ENCODE data around the gene OR6Q1.

OR6Q1 gene

DNA sequence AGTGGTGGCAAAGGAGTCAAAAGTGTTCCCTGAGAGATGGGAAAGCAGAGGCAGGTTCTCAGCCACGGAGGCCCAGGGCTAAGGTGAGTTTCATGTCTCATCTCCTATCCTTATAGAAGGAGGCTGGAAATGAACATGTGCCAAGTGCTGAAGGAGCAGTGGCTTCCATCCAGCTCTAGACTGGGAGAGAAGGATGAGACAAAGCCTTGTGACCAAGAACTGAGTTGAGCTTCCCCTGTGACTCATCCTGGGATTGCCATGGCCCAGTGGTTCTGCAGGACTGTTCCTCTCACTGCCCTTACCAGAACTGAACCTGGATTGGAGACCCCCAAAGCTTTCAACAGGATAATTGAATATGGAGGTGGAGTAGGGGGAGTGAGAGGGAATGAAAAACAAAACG lies 23.8 kb upstream of the OR6Q1 start:
- Histone ChIP-seq H3K4me1 (ENCODE audit: control insufficient read depth, insufficient read depth, low read length, poor library complexity, severe bottlenecking) (no peaks in the 10 kb centered on the region), H3K27me3 (replicated peaks; ENCODE audit: control insufficient read depth, insufficient read depth, low read length, poor library complexity, severe bottlenecking) (no peaks in the 10 kb centered on the region), H3K4me3 (ENCODE audit: insufficient read depth, low read depth, low read length, poor library complexity, severe bottlenecking) (no peak overlapping the region), H3K27ac (ENCODE audit: insufficient read depth, low read length, poor library complexity, severe bottlenecking) (no peak overlapping the region), H3K9me3 (ENCODE audit: control insufficient read depth, low read length) (no peaks in the 10 kb centered on the region), H3K36me3 (ENCODE audit: control insufficient read depth, insufficient read depth, low read length) (no peaks in the 10 kb centered on the region)
- DNase-seq: no peak

DNA sequence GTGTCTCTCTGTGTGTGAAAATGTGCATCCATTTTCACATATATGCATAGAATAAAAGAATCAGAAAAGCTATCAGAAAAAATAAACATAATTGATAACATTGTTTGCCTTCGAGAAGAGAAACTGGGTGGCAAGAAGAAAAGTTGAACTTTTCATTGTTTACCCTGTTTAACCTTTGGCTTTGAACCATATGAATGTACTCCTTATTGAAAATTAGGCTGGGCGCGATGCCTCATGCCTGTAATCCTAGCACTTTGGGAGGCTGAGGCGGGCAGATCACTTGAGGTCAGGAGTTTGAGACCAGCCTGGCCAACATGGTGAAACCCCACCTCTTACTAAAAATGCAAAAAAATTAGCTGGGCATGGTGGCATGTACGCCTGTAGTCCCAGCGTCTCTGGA lies 19.0 kb upstream of the OR6Q1 start:
- no peaks in the 10 kb centered on the region for H3K36me3 ChIP-seq (ENCODE audit: control insufficient read depth, insufficient read depth, low read length)

DNA sequence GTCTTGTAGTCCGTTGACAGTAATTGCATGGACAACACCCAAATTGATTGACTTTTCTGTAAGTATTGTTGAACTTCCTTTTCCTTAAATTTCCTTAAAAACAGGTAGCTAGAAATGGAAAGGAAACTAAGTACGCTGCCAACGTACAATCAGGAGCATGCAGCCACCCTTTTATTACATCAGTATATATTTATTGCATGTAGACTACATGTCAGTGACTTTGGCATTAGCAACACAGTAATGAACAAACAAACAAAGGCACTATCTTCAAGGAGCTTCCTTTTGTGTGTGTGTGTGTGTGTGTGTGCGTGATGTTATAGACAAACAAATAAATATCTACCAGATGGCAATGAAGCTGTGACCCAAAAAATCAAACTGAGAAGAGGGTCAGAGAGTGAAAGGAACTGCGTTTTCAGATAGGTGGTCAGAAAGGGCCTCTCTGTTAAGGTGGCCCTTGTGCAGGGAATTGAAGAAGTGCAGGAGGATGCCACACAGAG lies 7.3 kb upstream of the OR6Q1 start, which contains the start of gene OR9Q1:
TSS of gene OR9Q1 (plus strand) at position 447 of the 497 bp plus-strand sequence. CDS start 155,564 bp downstream, outside the sequence.
- Histone ChIP-seq H3K4me3 (ENCODE audit: insufficient read depth, low read depth, low read length, poor library complexity, severe bottlenecking) (no peak within 1 kb of the TSS), H3K27me3 (replicated peaks; ENCODE audit: control insufficient read depth, insufficient read depth, low read length, poor library complexity, severe bottlenecking) (no peaks in the 10 kb centered on the region), H3K4me1 (ENCODE audit: control insufficient read depth, insufficient read depth, low read length, poor library complexity, severe bottlenecking) (no peaks in the 10 kb centered on the region), H3K36me3 (ENCODE audit: control insufficient read depth, insufficient read depth, low read length) (no peaks in the 10 kb centered on the region), H3K27ac (ENCODE audit: insufficient read depth, low read length, poor library complexity, severe bottlenecking) (no peak within 1 kb of the TSS), H3K9me3 (ENCODE audit: control insufficient read depth, low read length) (no peaks in the 10 kb centered on the region)
- DNase-seq: no peak

More for the DNA sequence above, 19.0 kb upstream of the OR6Q1 start:
- H3K9me3 ChIP-seq (ENCODE audit: control insufficient read depth, low read length): no peaks in the 10 kb centered on the region
- H3K27me3 ChIP-seq (replicated peaks; ENCODE audit: control insufficient read depth, insufficient read depth, low read length, poor library complexity, severe bottlenecking): no peaks in the 10 kb centered on the region
- no peak for DNase-seq
- H3K27ac ChIP-seq (ENCODE audit: insufficient read depth, low read length, poor library complexity, severe bottlenecking): no peak overlapping the region
- H3K4me1 ChIP-seq (ENCODE audit: control insufficient read depth, insufficient read depth, low read length, poor library complexity, severe bottlenecking): no peaks in the 10 kb centered on the region
- H3K4me3 ChIP-seq (ENCODE audit: insufficient read depth, low read depth, low read length, poor library complexity, severe bottlenecking): no peak overlapping the region

DNA sequence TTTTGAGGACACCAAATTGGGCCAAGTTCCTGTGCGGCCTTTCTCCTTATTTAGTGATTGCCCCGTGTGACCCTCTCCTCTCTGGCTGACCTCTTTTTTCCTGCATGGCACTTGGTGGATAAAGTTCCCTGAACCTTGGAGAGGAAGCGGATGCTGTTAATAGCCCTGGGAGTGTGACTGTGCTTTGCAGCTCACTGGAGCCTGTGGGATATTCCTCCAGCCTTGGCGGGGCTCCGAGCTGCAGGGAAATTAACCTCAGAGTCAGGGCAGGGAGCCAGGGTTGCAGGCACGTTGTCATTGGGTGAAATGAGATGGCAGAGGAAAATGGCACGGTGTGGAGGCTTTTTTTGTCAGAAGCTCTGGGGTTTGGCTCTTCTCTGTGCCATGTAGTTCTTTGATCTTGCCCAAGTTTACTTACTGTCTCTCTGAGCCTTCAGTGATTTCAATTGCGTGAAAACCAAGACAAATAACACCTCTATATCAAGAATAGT lies 6.1 kb upstream of the OR6Q1 start:
- H3K27ac ChIP-seq (ENCODE audit: insufficient read depth, low read length, poor library complexity, severe bottlenecking): no peak overlapping the region
- no peaks in the 10 kb centered on the region for H3K4me1 ChIP-seq (ENCODE audit: control insufficient read depth, insufficient read depth, low read length, poor library complexity, severe bottlenecking)
- no peak for DNase-seq
- no peaks in the 10 kb centered on the region for H3K9me3 ChIP-seq (ENCODE audit: control insufficient read depth, low read length)
- H3K27me3 ChIP-seq (replicated peaks; ENCODE audit: control insufficient read depth, insufficient read depth, low read length, poor library complexity, severe bottlenecking): no peaks in the 10 kb centered on the region
- H3K36me3 ChIP-seq (ENCODE audit: control insufficient read depth, insufficient read depth, low read length): no peaks in the 10 kb centered on the region
- H3K4me3 ChIP-seq (ENCODE audit: insufficient read depth, low read depth, low read length, poor library complexity, severe bottlenecking): no peak overlapping the region

DNA sequence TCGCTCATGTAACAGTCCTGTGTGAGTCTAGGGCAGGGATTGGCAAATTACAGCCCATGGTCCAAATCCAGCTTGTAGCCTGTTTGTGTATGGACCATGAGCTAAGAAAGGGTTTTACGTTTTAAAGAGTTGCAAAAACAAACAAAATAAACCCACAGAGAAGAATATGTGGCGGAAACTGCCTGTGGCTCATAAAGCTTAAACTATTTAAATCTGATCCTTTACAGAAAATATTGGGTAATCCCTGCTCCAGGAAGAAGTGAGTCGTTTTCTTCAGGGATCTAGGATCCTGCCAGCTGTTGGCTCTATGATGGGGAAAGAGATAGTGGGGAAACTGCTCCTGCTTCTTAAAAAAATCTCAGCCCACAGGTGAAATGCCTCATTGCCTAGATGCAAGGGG lies 3.4 kb upstream of the OR6Q1 start:
- no peak overlapping the region for H3K4me3 ChIP-seq (ENCODE audit: insufficient read depth, low read depth, low read length, poor library complexity, severe bottlenecking)
- no peaks in the 10 kb centered on the region for H3K9me3 ChIP-seq (ENCODE audit: control insufficient read depth, low read length)
- no peak for DNase-seq
- H3K36me3 ChIP-seq (ENCODE audit: control insufficient read depth, insufficient read depth, low read length): no peaks in the 10 kb centered on the region
- no peak overlapping the region for H3K27ac ChIP-seq (ENCODE audit: insufficient read depth, low read length, poor library complexity, severe bottlenecking)
- no peaks in the 10 kb centered on the region for H3K4me1 ChIP-seq (ENCODE audit: control insufficient read depth, insufficient read depth, low read length, poor library complexity, severe bottlenecking)
- H3K27me3 ChIP-seq (replicated peaks; ENCODE audit: control insufficient read depth, insufficient read depth, low read length, poor library complexity, severe bottlenecking): no peaks in the 10 kb centered on the region

DNA sequence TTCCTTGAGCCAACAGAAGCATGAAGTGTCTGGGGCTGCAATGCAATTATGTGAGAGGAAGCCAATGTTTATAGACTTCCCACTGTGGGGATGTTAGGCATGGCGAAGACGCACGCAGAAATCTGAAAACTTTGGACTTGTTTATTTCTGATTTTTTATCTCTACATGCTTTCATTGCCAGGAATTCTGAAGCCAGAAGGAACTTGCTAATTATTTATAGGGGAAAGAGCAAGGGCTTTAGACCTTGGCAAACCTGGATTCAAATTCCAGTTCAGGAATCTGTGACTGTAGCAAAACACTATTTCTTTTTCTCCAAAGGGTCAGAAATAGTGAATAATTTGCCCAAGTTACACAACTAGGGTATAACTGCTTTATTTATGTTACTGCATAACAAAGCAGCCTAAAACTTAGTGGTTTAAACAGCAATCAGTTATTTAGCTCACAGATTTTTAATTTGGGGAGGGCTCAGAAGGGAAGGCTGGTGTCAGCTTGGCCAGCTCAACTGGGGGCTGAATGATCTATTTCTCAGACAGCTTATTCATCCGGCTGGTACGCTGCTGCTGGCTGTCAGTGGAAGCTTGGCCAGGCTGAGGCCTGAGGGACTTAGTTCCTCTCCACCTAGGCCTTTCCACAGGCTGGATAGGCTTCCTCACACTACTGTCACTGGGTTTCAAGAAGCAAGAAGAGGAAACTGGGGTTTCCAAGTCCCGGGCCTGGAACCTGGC lies 1.9 kb upstream of the OR6Q1 start:
- Histone ChIP-seq H3K36me3 (ENCODE audit: control insufficient read depth, insufficient read depth, low read length) (no peaks in the 10 kb centered on the region), H3K9me3 (ENCODE audit: control insufficient read depth, low read length) (no peaks in the 10 kb centered on the region), H3K27ac (ENCODE audit: insufficient read depth, low read length, poor library complexity, severe bottlenecking) (no peak overlapping the region), H3K4me3 (ENCODE audit: insufficient read depth, low read depth, low read length, poor library complexity, severe bottlenecking) (no peak overlapping the region), H3K4me1 (ENCODE audit: control insufficient read depth, insufficient read depth, low read length, poor library complexity, severe bottlenecking) (no peaks in the 10 kb centered on the region), H3K27me3 (replicated peaks; ENCODE audit: control insufficient read depth, insufficient read depth, low read length, poor library complexity, severe bottlenecking) (no peaks in the 10 kb centered on the region)
- DNase-seq: no peak

DNA sequence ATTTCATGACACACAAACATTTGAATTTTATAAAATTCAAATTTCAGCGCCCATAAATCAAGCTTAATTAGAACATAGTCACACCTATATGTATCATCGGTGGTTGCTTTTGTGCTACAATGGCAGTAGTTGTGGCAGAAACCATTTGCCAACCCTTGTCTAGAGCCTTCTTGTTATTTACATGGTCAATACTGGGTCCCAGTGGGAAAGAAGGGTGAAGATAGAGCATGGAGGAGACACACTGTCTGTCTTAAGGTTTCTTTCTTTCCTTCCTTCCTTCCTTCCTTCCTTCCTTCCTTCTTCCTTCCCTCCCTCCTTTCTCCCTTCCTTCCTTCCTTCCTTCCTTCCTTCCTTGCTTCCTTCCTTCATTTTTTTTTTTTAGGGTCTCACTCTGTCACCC lies 3.7 kb downstream of the OR6Q1 start:
- no peak for DNase-seq
- H3K27me3 ChIP-seq (replicated peaks; ENCODE audit: control insufficient read depth, insufficient read depth, low read length, poor library complexity, severe bottlenecking): no peaks in the 10 kb centered on the region
- no peak overlapping the region for H3K4me3 ChIP-seq (ENCODE audit: insufficient read depth, low read depth, low read length, poor library complexity, severe bottlenecking)
- no peaks in the 10 kb centered on the region for H3K9me3 ChIP-seq (ENCODE audit: control insufficient read depth, low read length)
- no peaks in the 10 kb centered on the region for H3K36me3 ChIP-seq (ENCODE audit: control insufficient read depth, insufficient read depth, low read length)
- no peak overlapping the region for H3K27ac ChIP-seq (ENCODE audit: insufficient read depth, low read length, poor library complexity, severe bottlenecking)
- no peaks in the 10 kb centered on the region for H3K4me1 ChIP-seq (ENCODE audit: control insufficient read depth, insufficient read depth, low read length, poor library complexity, severe bottlenecking)

DNA sequence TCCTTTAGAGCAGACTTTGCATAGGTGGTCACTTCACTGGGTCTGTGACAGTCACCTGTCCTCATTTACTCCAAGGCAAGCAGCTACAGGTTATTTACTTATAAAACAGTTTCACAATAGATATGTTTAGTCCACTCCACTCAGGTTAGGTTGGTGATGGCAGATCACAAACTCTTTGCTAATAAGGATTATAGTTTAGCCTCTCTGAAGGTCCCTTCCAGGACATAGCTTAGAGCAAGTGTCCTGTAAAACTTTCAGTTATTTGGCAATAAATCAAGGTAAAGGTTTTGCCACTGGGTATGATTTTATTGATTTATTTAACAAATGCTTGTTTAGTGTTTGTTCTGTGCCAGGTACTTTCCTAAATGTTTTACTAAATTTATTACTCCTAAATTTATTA lies 8.8 kb downstream of the OR6Q1 start:
- no peaks in the 10 kb centered on the region for H3K27me3 ChIP-seq (replicated peaks; ENCODE audit: control insufficient read depth, insufficient read depth, low read length, poor library complexity, severe bottlenecking)
- no peak overlapping the region for H3K4me3 ChIP-seq (ENCODE audit: insufficient read depth, low read depth, low read length, poor library complexity, severe bottlenecking)
- DNase-seq: no peak
- no peaks in the 10 kb centered on the region for H3K9me3 ChIP-seq (ENCODE audit: control insufficient read depth, low read length)
- no peaks in the 10 kb centered on the region for H3K4me1 ChIP-seq (ENCODE audit: control insufficient read depth, insufficient read depth, low read length, poor library complexity, severe bottlenecking)
- no peak overlapping the region for H3K27ac ChIP-seq (ENCODE audit: insufficient read depth, low read length, poor library complexity, severe bottlenecking)
- no peaks in the 10 kb centered on the region for H3K36me3 ChIP-seq (ENCODE audit: control insufficient read depth, insufficient read depth, low read length)

DNA sequence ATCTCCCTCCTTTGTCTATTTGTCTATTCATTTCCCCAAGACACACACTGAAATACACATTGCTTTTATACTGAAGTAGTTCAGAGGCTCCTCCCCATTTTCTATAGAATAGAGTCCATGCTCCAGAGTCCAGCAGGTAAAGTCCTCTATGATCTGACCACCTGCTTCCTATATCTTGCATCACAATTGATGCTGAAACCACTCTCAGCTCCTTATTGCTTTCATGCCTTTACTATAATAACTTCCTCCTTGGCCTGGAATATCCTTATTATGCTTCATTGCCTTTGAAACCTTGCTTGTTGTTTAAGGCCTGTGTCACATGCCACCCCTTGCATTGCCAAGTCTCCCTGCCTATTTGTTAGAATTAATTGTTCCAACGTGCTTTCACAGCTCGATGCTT lies 12.6 kb downstream of the OR6Q1 start:
- DNase-seq: no peak
- Histone ChIP-seq H3K4me3 (ENCODE audit: insufficient read depth, low read depth, low read length, poor library complexity, severe bottlenecking) (no peak overlapping the region), H3K27me3 (replicated peaks; ENCODE audit: control insufficient read depth, insufficient read depth, low read length, poor library complexity, severe bottlenecking) (no peaks in the 10 kb centered on the region), H3K9me3 (ENCODE audit: control insufficient read depth, low read length) (no peaks in the 10 kb centered on the region), H3K36me3 (ENCODE audit: control insufficient read depth, insufficient read depth, low read length) (no peaks in the 10 kb centered on the region), H3K4me1 (ENCODE audit: control insufficient read depth, insufficient read depth, low read length, poor library complexity, severe bottlenecking) (no peaks in the 10 kb centered on the region), H3K27ac (ENCODE audit: insufficient read depth, low read length, poor library complexity, severe bottlenecking) (no peak overlapping the region)

DNA sequence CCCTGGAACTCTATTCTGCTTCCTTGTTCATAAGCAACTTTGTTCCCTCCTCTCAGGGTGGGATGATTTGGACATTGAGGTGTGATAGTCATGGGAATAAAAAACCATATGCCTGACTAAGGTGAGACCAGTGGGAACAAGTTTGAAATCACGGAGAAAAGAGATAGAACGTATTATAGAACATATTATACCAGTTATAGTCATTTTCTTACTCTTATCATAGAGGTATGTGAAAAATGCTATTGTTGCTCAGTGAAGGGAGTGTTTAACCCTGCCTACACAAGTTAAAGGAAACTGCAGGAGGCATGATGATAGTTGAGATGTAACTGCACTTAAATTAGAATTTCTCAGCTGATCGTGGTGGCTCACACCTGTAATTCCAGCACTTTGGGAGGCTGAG lies 15.5 kb downstream of the OR6Q1 start:
- Histone ChIP-seq H3K36me3 (ENCODE audit: control insufficient read depth, insufficient read depth, low read length) (no peaks in the 10 kb centered on the region), H3K9me3 (ENCODE audit: control insufficient read depth, low read length) (no peaks in the 10 kb centered on the region), H3K4me1 (ENCODE audit: control insufficient read depth, insufficient read depth, low read length, poor library complexity, severe bottlenecking) (no peaks in the 10 kb centered on the region), H3K27ac (ENCODE audit: insufficient read depth, low read length, poor library complexity, severe bottlenecking) (no peak overlapping the region), H3K4me3 (ENCODE audit: insufficient read depth, low read depth, low read length, poor library complexity, severe bottlenecking) (no peak overlapping the region), H3K27me3 (replicated peaks; ENCODE audit: control insufficient read depth, insufficient read depth, low read length, poor library complexity, severe bottlenecking) (no peaks in the 10 kb centered on the region)
- DNase-seq: no peak
